Measurements from ENCODE around the gene CGNL1. TPM values are rescaled to one million over a fixed set of nuclear protein-coding genes. Genes with fewer than 3 reads are reported as not detected.

CGNL1 gene
- polyA plus RNA-seq, 1 of the 3 experiments (the other 2 are of a cell fraction): 0.23 TPM

DNA sequence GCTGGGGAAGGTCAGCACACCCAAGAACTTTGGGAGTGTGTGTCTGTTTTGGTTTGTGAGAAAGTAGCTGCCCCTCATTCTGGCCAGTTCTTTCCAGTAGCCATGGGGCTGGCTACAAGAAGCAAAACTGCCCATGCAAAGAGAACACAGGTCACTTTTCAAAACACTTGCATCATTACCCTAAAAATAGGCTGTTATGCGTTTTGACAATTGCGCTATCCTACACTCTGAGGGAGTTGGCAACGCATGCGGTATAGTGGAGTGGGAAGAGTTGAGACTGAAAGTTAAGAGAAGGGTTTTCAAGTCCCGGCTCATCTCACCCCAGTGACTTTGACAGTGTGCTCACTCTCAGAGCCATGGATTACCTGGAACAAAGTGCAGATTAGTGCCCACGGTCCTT lies 173.6 kb downstream of the CGNL1 start:
- Histone ChIP-seq H3F3A (replicated peaks; ENCODE audit: insufficient read depth) (peaks cover 11% of the 10 kb centered on the region), H3K27ac (ENCODE audit: low read depth in 2 of 2, low read length in 1 of 2) (no peak overlapping the region), H3K4me1 (ENCODE audit: control insufficient read depth in 1 of 2, insufficient read depth in 2 of 2, low read depth in 1 of 2, low read length in 1 of 2) (peaks cover 22 to 31% of the 10 kb centered on the region in 2 experiments; a peak in 3 of 4 replicates), H3K79me2 (ENCODE audit: insufficient read depth) (no peaks in the 10 kb centered on the region), H3K9me3 (no peaks in the 10 kb centered on the region), H2AFZ (ENCODE audit: low read depth) (no peak overlapping the region), H3K4me2 (no peak overlapping the region), H3K9ac (no peak overlapping the region), H4K20me1 (ENCODE audit: insufficient read depth) (no peaks in the 10 kb centered on the region), H3K27me3 (ENCODE audit: insufficient read depth) (no peaks in the 10 kb centered on the region), H3K4me3 (ENCODE audit: low read depth in 2 of 2, low read length in 1 of 2) (no peak overlapping the region), H3K9me2 (no peaks in the 10 kb centered on the region), H3K36me3 (replicated peaks in 1 of 2; ENCODE audit: control insufficient read depth in 1 of 2, insufficient read depth in 2 of 2, low read length in 1 of 2) (no peaks in the 10 kb centered on the region)
- ChIA-PET CTCF (interaction anchor here (0.7 to 12.5 kb wide), 6 partner anchors 4 to 633 kb away, joined by 3 to 145 read pairs (median 54); no protein-coding TSS in a partner anchor), POLR2A (no interaction called here)
- WGBS (ENCODE audit: low lambda C conversion rate): 85% methylated on average over 6 of the region's 6 CpGs
- DNase-seq: no peak
- TF ChIP-seq GABPA (IDR thresholded peaks at IDR 0.05; ENCODE audit: low read depth) (no peak), FOXM1 (IDR thresholded peaks at IDR 0.05; ENCODE audit: low read depth) (no peak), ZBTB33 (IDR thresholded peaks at IDR 0.05; ENCODE audit: borderline replicate concordance, low read depth) (no peak), GATA2 (CRISPR knock-in tag; IDR thresholded peaks at IDR 0.05) (no peak), SIN3A (IDR thresholded peaks at IDR 0.05; ENCODE audit: borderline replicate concordance, low read depth, low read length) (no peak)
- TF ChIP-seq, protein P1, sequence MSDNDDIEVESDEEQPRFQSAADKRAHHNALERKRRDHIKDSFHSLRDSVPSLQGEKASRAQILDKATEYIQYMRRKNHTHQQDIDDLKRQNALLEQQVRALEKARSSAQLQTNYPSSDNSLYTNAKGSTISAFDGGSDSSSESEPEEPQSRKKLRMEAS (IDR thresholded peaks at IDR 0.05; ENCODE audit: low read depth): no peak

DNA sequence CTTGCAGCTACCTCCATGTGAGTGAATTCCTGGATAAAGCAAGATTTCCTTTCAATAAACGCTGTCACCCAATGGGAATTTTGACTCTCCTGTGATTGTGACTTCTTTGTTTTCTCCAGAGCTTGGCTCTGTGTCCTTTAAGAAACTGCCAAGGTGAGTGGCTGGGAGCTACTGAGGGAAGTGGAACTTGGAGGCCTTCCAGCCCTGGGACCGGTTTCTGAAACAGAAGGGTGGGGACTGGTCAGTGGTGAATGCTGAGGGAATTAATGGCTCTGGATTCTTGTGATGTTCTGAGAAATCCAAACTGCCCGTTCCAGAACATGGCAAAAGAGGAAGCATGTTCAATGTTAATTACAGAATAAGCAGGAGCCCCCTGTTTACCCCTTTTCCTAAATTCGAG lies 174.3 kb downstream of the CGNL1 start:
- no peak for DNase-seq
- Histone ChIP-seq H3K27ac (ENCODE audit: low read depth in 2 of 2, low read length in 1 of 2) (no peak overlapping the region; a peak in 1 of 4 replicates), H3K27me3 (ENCODE audit: insufficient read depth) (no peaks in the 10 kb centered on the region), H3F3A (replicated peaks; ENCODE audit: insufficient read depth) (peaks cover 11% of the 10 kb centered on the region), H3K79me2 (ENCODE audit: insufficient read depth) (no peaks in the 10 kb centered on the region), H4K20me1 (ENCODE audit: insufficient read depth) (no peaks in the 10 kb centered on the region), H3K9me3 (no peaks in the 10 kb centered on the region), H3K9me2 (no peaks in the 10 kb centered on the region), H3K4me2 (no peak overlapping the region), H3K36me3 (replicated peaks in 1 of 2; ENCODE audit: control insufficient read depth in 1 of 2, insufficient read depth in 2 of 2, low read length in 1 of 2) (no peaks in the 10 kb centered on the region), H2AFZ (ENCODE audit: low read depth) (no peak overlapping the region), H3K4me1 (ENCODE audit: control insufficient read depth in 1 of 2, insufficient read depth in 2 of 2, low read depth in 1 of 2, low read length in 1 of 2) (peaks cover 25 to 35% of the 10 kb centered on the region in 2 experiments; a peak in 3 of 4 replicates), H3K9ac (no peak overlapping the region), H3K4me3 (ENCODE audit: low read depth in 2 of 2, low read length in 1 of 2) (no peak overlapping the region)
- CTCF ChIA-PET: interaction anchor here (1.5 to 12.5 kb wide), 4 partner anchors 5 to 632 kb away, joined by 5 to 145 read pairs (median 121); no protein-coding TSS in a partner anchor
- 64% methylated on average over 4 of the region's 4 CpGs for WGBS (ENCODE audit: low lambda C conversion rate)
- TF ChIP-seq RXRA (IDR thresholded peaks at IDR 0.05; ENCODE audit: borderline replicate concordance, low read depth): no peak
- no peak for TF ChIP-seq ZBTB33 (IDR thresholded peaks at IDR 0.05; ENCODE audit: borderline replicate concordance, low read depth)
- no peak for TF ChIP-seq NFIC (IDR thresholded peaks at IDR 0.05; ENCODE audit: borderline replicate concordance)
- TF ChIP-seq RAD21 (IDR thresholded peaks at IDR 0.05; ENCODE audit: low read length): no peak
- TF ChIP-seq FOXJ3 (CRISPR knock-in tag; IDR thresholded peaks at IDR 0.05): no peak
- TF ChIP-seq SIN3A (IDR thresholded peaks at IDR 0.05; ENCODE audit: borderline replicate concordance, low read depth, low read length): no peak
- TF ChIP-seq, protein P2, sequence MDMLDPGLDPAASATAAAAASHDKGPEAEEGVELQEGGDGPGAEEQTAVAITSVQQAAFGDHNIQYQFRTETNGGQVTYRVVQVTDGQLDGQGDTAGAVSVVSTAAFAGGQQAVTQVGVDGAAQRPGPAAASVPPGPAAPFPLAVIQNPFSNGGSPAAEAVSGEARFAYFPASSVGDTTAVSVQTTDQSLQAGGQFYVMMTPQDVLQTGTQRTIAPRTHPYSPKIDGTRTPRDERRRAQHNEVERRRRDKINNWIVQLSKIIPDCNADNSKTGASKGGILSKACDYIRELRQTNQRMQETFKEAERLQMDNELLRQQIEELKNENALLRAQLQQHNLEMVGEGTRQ (IDR thresholded peaks at IDR 0.05; ENCODE audit: borderline replicate concordance, low read depth, low read length): no peak
- TF ChIP-seq JUND (IDR thresholded peaks at IDR 0.05): no peak
- TF ChIP-seq, protein P3, sequence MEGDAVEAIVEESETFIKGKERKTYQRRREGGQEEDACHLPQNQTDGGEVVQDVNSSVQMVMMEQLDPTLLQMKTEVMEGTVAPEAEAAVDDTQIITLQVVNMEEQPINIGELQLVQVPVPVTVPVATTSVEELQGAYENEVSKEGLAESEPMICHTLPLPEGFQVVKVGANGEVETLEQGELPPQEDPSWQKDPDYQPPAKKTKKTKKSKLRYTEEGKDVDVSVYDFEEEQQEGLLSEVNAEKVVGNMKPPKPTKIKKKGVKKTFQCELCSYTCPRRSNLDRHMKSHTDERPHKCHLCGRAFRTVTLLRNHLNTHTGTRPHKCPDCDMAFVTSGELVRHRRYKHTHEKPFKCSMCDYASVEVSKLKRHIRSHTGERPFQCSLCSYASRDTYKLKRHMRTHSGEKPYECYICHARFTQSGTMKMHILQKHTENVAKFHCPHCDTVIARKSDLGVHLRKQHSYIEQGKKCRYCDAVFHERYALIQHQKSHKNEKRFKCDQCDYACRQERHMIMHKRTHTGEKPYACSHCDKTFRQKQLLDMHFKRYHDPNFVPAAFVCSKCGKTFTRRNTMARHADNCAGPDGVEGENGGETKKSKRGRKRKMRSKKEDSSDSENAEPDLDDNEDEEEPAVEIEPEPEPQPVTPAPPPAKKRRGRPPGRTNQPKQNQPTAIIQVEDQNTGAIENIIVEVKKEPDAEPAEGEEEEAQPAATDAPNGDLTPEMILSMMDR (IDR thresholded peaks at IDR 0.05): no peak
- no peak for TF ChIP-seq FOXM1 (IDR thresholded peaks at IDR 0.05; ENCODE audit: low read depth)
- no peak for TF ChIP-seq ELF1 (IDR thresholded peaks at IDR 0.05)
- TF ChIP-seq FOSL2 (IDR thresholded peaks at IDR 0.05; ENCODE audit: borderline replicate concordance, low read depth): no peak
- POLR2A ChIA-PET: no interaction called here
